Osteoblast (primary cell): ENCODE results near the gene GATD1. TPM values are rescaled to one million over a fixed set of nuclear protein-coding genes. Genes with fewer than 3 reads are reported as not detected.

ENCODE experiments used
- DNase-seq: peaks from one replicate; pipeline ENCODE4 v3.0.0; 2011; ENCODE audit warnings: low spot score, mixed read lengths; ENCODE audit not compliant: insufficient read length; ENCODE audit errors: missing footprints
- H2AFZ ChIP-seq: 2 replicates; pipeline ENCODE4 v1.6.0; 2011; ENCODE audit warnings: mild to moderate bottlenecking, low read length
- H3K27ac ChIP-seq: 2 replicates; pipeline ENCODE4 v1.5.1; 2011; ENCODE audit warnings: mild to moderate bottlenecking, low read depth, low read length, moderate library complexity
- H3K27me3 ChIP-seq: 2 replicates; pipeline ENCODE4 v1.6.0; 2012; ENCODE audit warnings: mild to moderate bottlenecking, control low read depth, inconsistent platforms, low read length, moderate library complexity; ENCODE audit not compliant: insufficient read depth
- H3K36me3 ChIP-seq: 2 replicates; pipeline ENCODE4 v1.5.1; 2011; ENCODE audit warnings: mild to moderate bottlenecking, low read length, control low read depth, moderate library complexity; ENCODE audit not compliant: insufficient read depth
- H3K4me1 ChIP-seq: 2 replicates; pipeline ENCODE4 v1.5.1; 2011; ENCODE audit warnings: mild to moderate bottlenecking, low read length, control low read depth, moderate library complexity; ENCODE audit not compliant: insufficient read depth
- H3K4me2 ChIP-seq: 2 replicates; pipeline ENCODE4 v1.6.0; 2011; ENCODE audit warnings: mild to moderate bottlenecking, low read length; ENCODE audit not compliant: insufficient read depth
- H3K4me3 ChIP-seq: fragments of 200-600 bp; sonication (generic); 3 replicates; pipeline ENCODE4 v1.5.1; 2012; ENCODE audit warnings: mild to moderate bottlenecking, low read length, inconsistent platforms; ENCODE audit not compliant: insufficient read depth
- H3K79me2 ChIP-seq: 2 replicates; pipeline ENCODE4 v1.6.0; 2012; ENCODE audit warnings: mild to moderate bottlenecking, low read length, control low read depth, inconsistent platforms; ENCODE audit not compliant: insufficient read depth
- H3K9me3 ChIP-seq: 2 replicates; pipeline ENCODE4 v1.5.1; 2011; ENCODE audit warnings: low read depth, low read length, control low read depth
- H4K20me1 ChIP-seq: 2 replicates; pipeline ENCODE4 v1.6.0; 2012; ENCODE audit warnings: mild to moderate bottlenecking, low read length, control low read depth; ENCODE audit not compliant: insufficient read depth
- CTCF ChIP-seq: IDR thresholded peaks from 2 replicates; pipeline ENCODE4 v1.5.1; 2011; ENCODE audit warnings: mild to moderate bottlenecking, low read depth, low read length, moderate library complexity; ENCODE audit errors: extremely low read depth
- total RNA-seq: library from RNA; depleted of rRNA; stranded (reverse); fragments of >200 nt; gene quantifications from 2 replicates; pipeline ENCODE4 v1.2.3, GENCODE V29; 2012

GATD1 gene
- total RNA-seq, 1 donor = 37.3 TPM

GRCh38 chr11:800473-800872, 23.2 kb upstream of the GATD1 start:
- Histone ChIP-seq H3K36me3 (peaks cover 23% of the 10 kb centered on the region), H4K20me1 (peaks cover 2% of the 10 kb centered on the region), H2AFZ (no peak overlapping the region), H3K27me3 (no peaks in the 10 kb centered on the region), H3K9me3 (no peaks in the 10 kb centered on the region), H3K79me2 (peaks cover 18% of the 10 kb centered on the region), H3K27ac (no peak overlapping the region), H3K4me1 (peaks cover 30% of the 10 kb centered on the region), H3K4me3 (no peak overlapping the region), H3K4me2 (no peak overlapping the region)
- DNase-seq = no peak
- TF ChIP-seq CTCF = no peak

- Histone ChIP-seq H3K27me3 (no peaks in the 10 kb centered on the region), H2AFZ (no peak overlapping the region), H3K79me2 (peaks cover 18% of the 10 kb centered on the region)
Measured at GRCh38 chr11:799641-800316, 22.5 kb upstream of the GATD1 start.

DNA sequence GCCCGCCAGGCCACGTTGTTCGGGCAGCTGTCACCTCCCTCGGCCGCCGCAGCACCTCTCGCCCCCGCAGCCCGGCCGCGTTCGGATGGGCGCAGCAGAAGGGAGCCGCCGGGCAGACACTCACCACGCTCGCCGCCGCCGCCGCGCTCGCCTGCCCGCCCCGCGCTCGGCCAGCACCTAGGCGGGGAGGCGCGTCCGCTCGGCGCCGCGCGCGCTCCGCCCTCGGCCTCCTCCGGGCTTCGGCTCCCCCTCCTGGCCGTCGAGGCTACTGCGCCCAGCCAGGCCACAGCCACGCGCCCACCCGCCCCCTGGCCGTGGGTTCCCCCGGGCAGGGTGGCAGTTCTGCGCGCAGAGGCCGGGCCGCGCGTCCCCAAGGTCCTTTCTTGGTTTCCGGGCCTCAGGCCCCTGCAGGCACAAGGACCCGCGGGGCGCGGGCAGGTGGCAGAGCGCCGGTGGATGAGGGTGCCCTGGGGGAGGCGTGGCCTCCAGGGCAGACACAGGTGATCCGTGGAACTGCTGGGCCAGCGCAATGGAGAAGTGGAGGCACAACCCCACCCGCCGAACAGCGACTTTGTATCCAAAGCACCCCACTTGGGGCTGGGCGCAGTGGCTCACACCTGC, 20.9 kb upstream of the GATD1 start, which contains the start of gene SLC25A22:
SLC25A22 (minus strand) TSS at position 189 of the 621 bp plus-strand sequence. CDS start 3,275 bp downstream, outside the sequence.
- TF ChIP-seq CTCF = peak; percentile 46
- Histone ChIP-seq H3K27ac (peak within 1 kb of the TSS; percentile 65), H3K4me1 (peaks cover 17% of the 10 kb centered on the region), H3K36me3 (peaks cover 23% of the 10 kb centered on the region), H2AFZ (peak within 1 kb of the TSS; percentile 85), H4K20me1 (peaks cover 2% of the 10 kb centered on the region), H3K9me3 (no peaks in the 10 kb centered on the region), H3K27me3 (no peaks in the 10 kb centered on the region), H3K4me2 (peak within 1 kb of the TSS; percentile 86), H3K4me3 (peak within 1 kb of the TSS; percentile 87), H3K79me2 (peaks cover 7% of the 10 kb centered on the region)
- peak; percentile 100 for DNase-seq

More at GRCh38 chr11:799641-800316, 22.5 kb upstream of the GATD1 start:
- TF ChIP-seq CTCF = no peak
- H3K27ac ChIP-seq = no peak overlapping the region
- no peak for DNase-seq
- no peaks in the 10 kb centered on the region for H3K9me3 ChIP-seq
- peaks cover 2% of the 10 kb centered on the region for H4K20me1 ChIP-seq
- no peak overlapping the region for H3K4me3 ChIP-seq
- peaks cover 23% of the 10 kb centered on the region for H3K36me3 ChIP-seq
- H3K4me2 ChIP-seq = no peak overlapping the region
- H3K4me1 ChIP-seq = peaks cover 31% of the 10 kb centered on the region
